H9 (cell line): ENCODE measurements around the gene MBNL1. TPM values are rescaled to one million over a fixed set of nuclear protein-coding genes. Genes with fewer than 3 reads are reported as not detected.

ENCODE experiments used
- DNase-seq: peaks from one replicate; pipeline ENCODE4 v3.0.0-alpha.2; 2017
- H2AFZ ChIP-seq: one replicate; pipeline ENCODE4 v1.6.1; 2013; ENCODE audit warnings: mild to moderate bottlenecking, low read length, control low read depth, moderate library complexity
- H2AK5ac ChIP-seq: 2 replicates; pipeline ENCODE4 v1.6.1; 2013; ENCODE audit warnings: low read length, control low read depth, mixed read lengths; ENCODE audit not compliant: insufficient read length
- H2BK120ac ChIP-seq: one replicate; pipeline ENCODE4 v1.6.1; 2013; ENCODE audit warnings: low read depth, mild to moderate bottlenecking, low read length, control low read depth, inconsistent platforms; ENCODE audit not compliant: poor library complexity, severe bottlenecking
- H2BK12ac ChIP-seq: 2 replicates; pipeline ENCODE4 v1.6.1; 2013; ENCODE audit warnings: low read length, control low read depth, mixed read lengths, low read depth; ENCODE audit not compliant: insufficient read length
- H2BK15ac ChIP-seq: 2 replicates; pipeline ENCODE4 v1.6.1; 2013; ENCODE audit warnings: low read depth, low read length, control low read depth
- H2BK20ac ChIP-seq: one replicate; pipeline ENCODE4 v1.6.1; 2013; ENCODE audit warnings: low read depth, mild to moderate bottlenecking, low read length, control low read depth, inconsistent platforms; ENCODE audit not compliant: poor library complexity, severe bottlenecking
- H2BK5ac ChIP-seq: 2 replicates; pipeline ENCODE4 v1.6.1; 2013; ENCODE audit warnings: low read length, control low read depth, mixed read lengths; ENCODE audit not compliant: insufficient read length
- H3K14ac ChIP-seq: 2 replicates; pipeline ENCODE4 v1.6.1; 2013; ENCODE audit warnings: low read length, control low read depth; ENCODE audit not compliant: insufficient read depth
- H3K18ac ChIP-seq: 2 replicates; pipeline ENCODE4 v1.6.1; 2013; ENCODE audit warnings: low read depth, mild to moderate bottlenecking, mixed read lengths, low read length, control low read depth; ENCODE audit not compliant: insufficient read length
- H3K23ac ChIP-seq: 2 replicates; pipeline ENCODE4 v1.6.1; 2013; ENCODE audit warnings: low read length, control low read depth, mixed read lengths, low read depth; ENCODE audit not compliant: insufficient read length
- H3K23me2 ChIP-seq: 2 replicates; pipeline ENCODE4 v1.6.1; 2013; ENCODE audit warnings: low read depth, mild to moderate bottlenecking, mixed read lengths, low read length, control low read depth; ENCODE audit not compliant: insufficient read length, poor library complexity, severe bottlenecking
- H3K27ac ChIP-seq: 2 replicates; pipeline ENCODE4 v1.5.1; 2013; ENCODE audit warnings: low read length, control low read depth, mixed read lengths, low read depth; ENCODE audit not compliant: insufficient read length
- H3K27me3 ChIP-seq: 2 replicates; pipeline ENCODE4 v1.6.1; 2013; ENCODE audit warnings: low read length, control low read depth, inconsistent platforms; ENCODE audit not compliant: insufficient read depth
- H3K4ac ChIP-seq: 2 replicates; pipeline ENCODE4 v1.6.1; 2013; ENCODE audit warnings: low read depth, mild to moderate bottlenecking, control low read depth, inconsistent platforms, low read length, moderate library complexity
- H3K4me1 ChIP-seq: 2 replicates; pipeline ENCODE4 v1.6.1; 2013; ENCODE audit warnings: low read length, control low read depth, inconsistent platforms; ENCODE audit not compliant: insufficient read depth
- H3K4me2 ChIP-seq: 2 replicates; pipeline ENCODE4 v1.6.1; 2013; ENCODE audit warnings: low read length, control low read depth, mixed read lengths; ENCODE audit not compliant: insufficient read length, insufficient read depth
- H3K56ac ChIP-seq: 2 replicates; pipeline ENCODE4 v1.6.1; 2013; ENCODE audit warnings: low read depth, mild to moderate bottlenecking, mixed read lengths, low read length, control low read depth; ENCODE audit not compliant: insufficient read length
- H3K79me1 ChIP-seq: 2 replicates; pipeline ENCODE4 v1.6.1; 2013; ENCODE audit warnings: low read depth, mild to moderate bottlenecking, moderate library complexity, low read length, control low read depth, inconsistent platforms; ENCODE audit not compliant: insufficient read depth, poor library complexity, severe bottlenecking
- H3K79me2 ChIP-seq: 2 replicates; pipeline ENCODE4 v1.6.1; 2013; ENCODE audit warnings: low read length, control low read depth, inconsistent platforms; ENCODE audit not compliant: insufficient read depth
- H3K9ac ChIP-seq: 2 replicates; pipeline ENCODE4 v1.6.1; 2013; ENCODE audit warnings: low read length, control low read depth, mixed read lengths; ENCODE audit not compliant: insufficient read length; ENCODE audit errors: extremely low read depth
- H3K9me3 ChIP-seq: one replicate; pipeline ENCODE4 v1.6.1; 2013; ENCODE audit warnings: low read depth, low read length, inconsistent platforms; ENCODE audit not compliant: control insufficient read depth
- H3T11ph ChIP-seq: one replicate; pipeline ENCODE4 v1.6.1; 2013; ENCODE audit warnings: mild to moderate bottlenecking, low read length, control low read depth, inconsistent platforms
- H4K20me1 ChIP-seq: one replicate; pipeline ENCODE4 v1.6.1; 2013; ENCODE audit not compliant: control insufficient read depth, insufficient read length, insufficient read depth
- H4K5ac ChIP-seq: 2 replicates; pipeline ENCODE4 v1.6.1; 2013; ENCODE audit warnings: low read depth, mild to moderate bottlenecking, mixed read lengths, low read length, control low read depth; ENCODE audit not compliant: insufficient read length
- H4K8ac ChIP-seq: replicated peaks from 2 replicates; pipeline ENCODE4 v1.6.1; 2013; ENCODE audit warnings: low read length, control low read depth, mixed read lengths, low read depth; ENCODE audit not compliant: insufficient read length
- H4K91ac ChIP-seq: 2 replicates; pipeline ENCODE4 v1.6.1; 2013; ENCODE audit warnings: low read depth, mild to moderate bottlenecking, moderate library complexity, mixed read lengths, low read length, control low read depth; ENCODE audit not compliant: insufficient read length
- H3K27ac Mint-ChIP-seq, 3 experiments: 2 replicates in 2 of 3; 3 replicates in 1 of 3; pipeline ENCODE4 v1.8.0; 2020 to 2021; ENCODE audit warnings: mixed read lengths in 3 of 3, mild to moderate bottlenecking in 1 of 3, moderate library complexity in 1 of 3
- H3K27me3 Mint-ChIP-seq: 2 replicates; pipeline ENCODE4 v1.8.0; 2021; ENCODE audit warnings: low read depth, mild to moderate bottlenecking, moderate library complexity, mixed read lengths
- H3K36me3 Mint-ChIP-seq, 3 experiments: 2 replicates in 2 of 3; 3 replicates in 1 of 3; pipeline ENCODE4 v1.8.0; 2020 to 2021; ENCODE audit warnings: low read depth in 3 of 3, mixed read lengths in 3 of 3; ENCODE audit not compliant: insufficient read depth in 1 of 3
- H3K4me1 Mint-ChIP-seq, 2 experiments: 2 replicates each; pipeline ENCODE4 v1.8.0; 2020; ENCODE audit warnings: mixed read lengths in 2 of 2
- H3K4me3 Mint-ChIP-seq, 2 experiments: 2 replicates in 1 of 2; 3 replicates in 1 of 2; pipeline ENCODE4 v1.8.0; 2020 to 2021; ENCODE audit warnings: mild to moderate bottlenecking in 2 of 2, mixed read lengths in 2 of 2, moderate library complexity in 1 of 2
- H3K9me3 Mint-ChIP-seq, 2 experiments: 2 replicates in 1 of 2; 3 replicates in 1 of 2; pipeline ENCODE4 v1.8.0; 2020; ENCODE audit warnings: mild to moderate bottlenecking in 2 of 2, mixed read lengths in 2 of 2, moderate library complexity in 1 of 2
- WGBS: extraction: QIAGEN DNeasy Blood & Tissue Kit; methylation state at CpG from one replicate; pipeline ENCODE4 v1.1.7; 2013; ENCODE audit warnings: missing lambda C conversion rate, low lambda C conversion rate, mixed read lengths; ENCODE audit not compliant: insufficient read length; ENCODE audit errors: extremely low coverage; 5-methylcytosine and 5-hydroxymethylcytosine counted together
- total RNA-seq: library from RNA; stranded (reverse); gene quantifications from 2 replicates; pipeline ENCODE4 v1.2.1, GENCODE V29; 2021
- TF ChIP-seq, protein P1 (sequence below): fragments of 200-600 bp; sonication (generic); conservative IDR thresholded peaks from 3 replicates; pipeline ENCODE4 v1.8.0; 2021; ENCODE audit warnings: antibody characterized with exemption, mild to moderate bottlenecking

Gene MBNL1
- total RNA-seq, 1 experiment from 2014 or later = 14.9 TPM

DNA sequence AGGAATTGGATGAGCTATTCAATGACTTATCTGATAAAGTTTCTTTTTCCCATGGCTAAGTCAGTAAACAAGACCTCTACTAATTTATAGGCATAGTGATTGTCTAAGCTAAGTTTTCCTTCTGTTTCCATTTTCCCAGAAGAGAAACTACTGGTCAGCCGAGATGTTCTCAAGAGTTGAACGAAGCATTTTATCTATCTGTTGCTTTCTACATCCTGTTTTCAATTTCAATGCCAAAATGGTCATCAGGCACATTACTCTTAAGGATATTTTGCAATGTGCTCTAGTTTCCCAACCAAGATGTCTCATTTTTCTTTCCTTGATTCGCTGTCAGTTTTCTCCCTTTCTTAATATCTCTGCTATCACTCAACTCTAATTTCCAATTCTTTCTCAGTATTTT, 228.7 kb downstream of the MBNL1 start:
- Mint-ChIP-seq H3K27me3 (no peaks in the 10 kb centered on the region), H3K9me3 (peaks cover 0 to 3% of the 10 kb centered on the region in 2 experiments; a peak in 1 of 5 replicates), H3K36me3 (peaks cover 0 to 3% (median 2%) of the 10 kb centered on the region in 3 experiments; a peak in 2 of 7 replicates), H3K27ac (no peak overlapping the region), H3K4me3 (no peak overlapping the region), H3K4me1 (peaks cover 16 to 19% of the 10 kb centered on the region in 2 experiments)
- Histone ChIP-seq H3K4me2 (no peak overlapping the region), H3T11ph (no peak overlapping the region), H2BK20ac (no peak overlapping the region), H3K27ac (no peak overlapping the region), H3K4ac (no peak overlapping the region), H2BK15ac (no peak overlapping the region), H2AK5ac (no peak overlapping the region), H4K5ac (no peak overlapping the region), H2BK5ac (no peak overlapping the region), H3K9ac (no peak overlapping the region), H3K23ac (no peak overlapping the region), H2BK12ac (no peak overlapping the region), H3K4me1 (no peaks in the 10 kb centered on the region), H3K56ac (no peak overlapping the region), H4K91ac (no peak overlapping the region), H3K14ac (no peak overlapping the region), H2BK120ac (no peak overlapping the region), H4K20me1 (no peaks in the 10 kb centered on the region), H3K18ac (no peak overlapping the region), H3K9me3 (no peaks in the 10 kb centered on the region), H4K8ac (no peak overlapping the region), H3K23me2 (no peaks in the 10 kb centered on the region), H2AFZ (no peak overlapping the region), H3K79me2 (no peaks in the 10 kb centered on the region), H3K79me1 (no peaks in the 10 kb centered on the region), H3K27me3 (no peaks in the 10 kb centered on the region)
- no CpG with 5 or more reads among the region's 3 CpGs for WGBS
- TF ChIP-seq, protein P1, sequence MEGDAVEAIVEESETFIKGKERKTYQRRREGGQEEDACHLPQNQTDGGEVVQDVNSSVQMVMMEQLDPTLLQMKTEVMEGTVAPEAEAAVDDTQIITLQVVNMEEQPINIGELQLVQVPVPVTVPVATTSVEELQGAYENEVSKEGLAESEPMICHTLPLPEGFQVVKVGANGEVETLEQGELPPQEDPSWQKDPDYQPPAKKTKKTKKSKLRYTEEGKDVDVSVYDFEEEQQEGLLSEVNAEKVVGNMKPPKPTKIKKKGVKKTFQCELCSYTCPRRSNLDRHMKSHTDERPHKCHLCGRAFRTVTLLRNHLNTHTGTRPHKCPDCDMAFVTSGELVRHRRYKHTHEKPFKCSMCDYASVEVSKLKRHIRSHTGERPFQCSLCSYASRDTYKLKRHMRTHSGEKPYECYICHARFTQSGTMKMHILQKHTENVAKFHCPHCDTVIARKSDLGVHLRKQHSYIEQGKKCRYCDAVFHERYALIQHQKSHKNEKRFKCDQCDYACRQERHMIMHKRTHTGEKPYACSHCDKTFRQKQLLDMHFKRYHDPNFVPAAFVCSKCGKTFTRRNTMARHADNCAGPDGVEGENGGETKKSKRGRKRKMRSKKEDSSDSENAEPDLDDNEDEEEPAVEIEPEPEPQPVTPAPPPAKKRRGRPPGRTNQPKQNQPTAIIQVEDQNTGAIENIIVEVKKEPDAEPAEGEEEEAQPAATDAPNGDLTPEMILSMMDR = no peak
- DNase-seq = no peak
